ENCODE results near the gene HVCN1.
"Not testable (repeated sequence)": the region's sequence is repeated elsewhere in the genome, so short reads cannot be mapped to it uniquely, and the experiment has no call there.

Gene HVCN1, protein sequence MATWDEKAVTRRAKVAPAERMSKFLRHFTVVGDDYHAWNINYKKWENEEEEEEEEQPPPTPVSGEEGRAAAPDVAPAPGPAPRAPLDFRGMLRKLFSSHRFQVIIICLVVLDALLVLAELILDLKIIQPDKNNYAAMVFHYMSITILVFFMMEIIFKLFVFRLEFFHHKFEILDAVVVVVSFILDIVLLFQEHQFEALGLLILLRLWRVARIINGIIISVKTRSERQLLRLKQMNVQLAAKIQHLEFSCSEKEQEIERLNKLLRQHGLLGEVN

GRCh38 chr12:110688446-110689280, at the start of gene HVCN1:
Gene HVCN1 (minus strand): TSS chr12:110689115. CDS start chr12:110683245, 5,870 bp downstream.
- no peak for DNase-seq (ENCODE audit: low spot score)

DNA sequence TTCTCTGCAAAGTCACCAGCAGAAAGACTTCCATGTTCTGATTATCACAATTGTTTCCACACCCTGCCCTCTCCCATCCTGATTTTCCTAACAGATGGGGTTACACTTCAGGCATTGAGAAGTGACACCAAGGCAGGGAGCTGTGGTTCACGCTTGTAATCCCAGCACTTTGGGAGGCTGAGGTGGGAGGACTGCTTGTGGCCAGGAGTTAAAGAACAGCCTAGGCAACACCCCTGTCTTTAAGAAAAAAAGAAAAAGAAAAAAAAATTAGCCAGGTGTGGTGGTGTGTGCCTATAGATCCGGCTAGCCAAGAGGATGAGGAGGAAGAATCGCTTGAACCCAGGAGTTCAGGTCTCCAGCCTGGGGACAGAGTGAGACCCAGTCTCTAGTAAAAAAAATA, 48.6 kb upstream of the HVCN1 start:
- DNase-seq (ENCODE audit: low spot score) = no peak

DNA sequence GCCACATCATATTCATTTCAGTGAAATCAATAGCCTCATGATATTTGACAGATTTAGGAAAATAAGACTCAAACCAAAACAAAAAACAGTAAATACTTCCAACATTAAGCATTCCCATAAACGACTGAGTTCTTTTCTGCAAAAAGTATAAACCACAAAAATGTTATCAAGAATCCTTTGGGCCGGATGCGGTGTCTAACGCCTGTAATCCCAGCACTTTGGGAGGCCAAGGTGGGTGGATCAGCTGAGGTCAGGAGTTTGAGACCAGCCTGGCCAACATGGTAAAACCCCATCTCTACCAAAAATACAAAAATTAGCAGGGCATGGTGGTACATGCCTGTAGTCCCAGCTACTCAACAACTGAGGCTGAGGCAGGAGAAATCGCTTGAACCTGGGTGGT, 48.1 kb upstream of the HVCN1 start:
- not testable (repeated sequence) for DNase-seq (ENCODE audit: low spot score)

- DNase-seq (ENCODE audit: low spot score) = no peak
Measured at GRCh38 chr12:110733900-110734299, 45.0 kb upstream of the HVCN1 start.

- DNase-seq (ENCODE audit: low spot score) = no peak
Measured at GRCh38 chr12:110733089-110733715, 44.3 kb upstream of the HVCN1 start.

DNA sequence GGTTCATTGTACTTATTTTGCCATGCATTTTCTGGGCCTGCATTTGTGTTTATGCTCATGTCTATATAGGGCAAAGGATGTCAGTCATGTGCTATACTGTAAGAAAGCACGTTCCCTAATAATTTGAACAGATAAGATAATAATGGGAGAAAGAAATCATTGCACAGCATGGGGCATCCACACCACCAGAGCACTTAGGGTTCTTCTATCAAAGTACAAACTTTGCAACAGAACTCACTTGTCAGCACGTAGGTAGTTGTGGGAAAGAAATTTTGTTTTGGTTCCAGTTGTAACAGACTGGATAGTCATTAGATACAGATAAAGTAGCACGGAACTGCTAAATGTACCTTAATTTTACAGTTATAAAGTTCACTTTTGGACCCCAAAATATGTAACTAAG, 43.7 kb upstream of the HVCN1 start:
- DNase-seq (ENCODE audit: low spot score) = no peak

DNA sequence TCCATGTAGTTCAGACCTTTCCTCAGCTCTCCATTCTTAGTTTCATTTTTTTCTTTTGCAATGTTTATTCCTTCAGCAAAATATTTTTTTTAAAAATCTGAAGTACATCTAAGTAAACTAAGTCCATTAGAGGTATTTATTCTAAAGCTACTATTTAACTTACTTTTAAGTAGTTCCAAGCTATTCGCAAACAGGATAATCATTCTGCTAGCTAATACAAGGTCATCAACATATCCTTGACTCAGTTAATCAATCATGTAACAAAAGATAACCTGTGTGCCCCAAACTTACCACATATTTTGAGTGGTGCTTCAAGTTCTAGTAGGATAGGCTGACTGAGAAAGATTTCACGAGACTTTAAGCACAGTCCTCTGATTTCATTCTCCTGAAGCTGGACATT, 42.6 kb upstream of the HVCN1 start:
- DNase-seq (ENCODE audit: low spot score) = no peak

DNA sequence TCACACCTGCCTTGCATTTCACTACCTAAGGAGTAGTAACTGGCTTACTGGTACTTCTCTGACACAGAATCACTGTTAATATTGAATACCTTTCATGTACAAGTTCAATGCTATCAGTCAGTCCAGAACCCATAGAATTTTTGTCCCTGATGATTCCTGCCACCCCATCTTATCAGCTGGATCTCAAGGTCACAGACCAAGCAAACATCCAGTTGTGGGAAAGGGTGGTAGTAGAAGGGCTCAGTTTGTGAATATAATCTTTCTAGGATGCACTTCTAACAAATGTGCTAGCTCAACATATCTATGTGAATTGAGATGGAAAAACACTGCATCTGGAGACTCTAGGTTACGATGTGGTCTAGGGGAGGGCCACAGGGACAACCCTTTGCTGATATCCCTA, 39.7 kb upstream of the HVCN1 start:
- no peak for DNase-seq (ENCODE audit: low spot score)

GRCh38 chr12:110726708-110727369, 37.9 kb upstream of the HVCN1 start:
- DNase-seq (ENCODE audit: low spot score) = no peak

- no peak for DNase-seq (ENCODE audit: low spot score)
Measured at GRCh38 chr12:110726028-110726427, 37.1 kb upstream of the HVCN1 start.

DNA sequence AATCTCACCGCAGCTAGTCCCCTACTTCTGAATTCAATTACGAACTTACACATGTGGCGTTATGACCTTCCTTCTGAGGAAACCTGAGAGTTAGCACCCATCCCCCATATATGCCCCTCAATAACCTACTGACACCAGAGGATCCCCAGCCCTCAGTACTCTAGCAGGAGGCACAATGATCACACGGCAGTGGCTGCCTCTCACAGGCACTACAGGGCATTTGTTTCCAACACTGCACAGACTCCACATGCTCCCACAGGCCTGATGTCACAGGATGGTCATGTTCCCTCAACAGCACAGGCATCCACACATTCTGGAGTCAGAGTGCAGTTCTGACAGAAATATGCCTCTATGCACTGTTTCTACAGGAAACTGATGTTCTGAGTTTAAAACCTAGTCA, 36.4 kb upstream of the HVCN1 start:
- no peak for DNase-seq (ENCODE audit: low spot score)

DNA sequence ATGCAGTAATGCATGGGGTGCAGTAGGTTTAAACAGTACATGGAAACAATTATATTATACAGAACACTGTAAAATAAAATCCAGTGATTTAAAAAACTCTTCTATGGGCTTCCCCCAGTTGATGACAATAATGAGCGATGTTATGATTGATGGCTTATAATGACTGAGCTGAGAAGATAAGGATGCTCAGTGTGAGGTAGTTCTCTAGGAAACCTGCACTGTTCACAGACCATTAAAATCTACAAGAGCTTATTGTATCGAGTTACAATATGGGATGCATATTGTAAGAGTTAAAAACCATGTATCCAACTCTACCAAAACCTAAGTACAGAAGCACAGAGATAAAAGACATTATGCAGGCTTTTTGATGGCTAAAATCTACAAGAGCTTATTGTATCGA, 34.0 kb upstream of the HVCN1 start:
- not testable (repeated sequence) for DNase-seq (ENCODE audit: low spot score)

GRCh38 chr12:110721570-110721969, 32.7 kb upstream of the HVCN1 start:
- no peak for DNase-seq (ENCODE audit: low spot score)

- DNase-seq (ENCODE audit: low spot score) = no peak
Measured at GRCh38 chr12:110720516-110720915, 31.6 kb upstream of the HVCN1 start.

- no peak for DNase-seq (ENCODE audit: low spot score)
Measured at GRCh38 chr12:110718222-110718908, 29.4 kb upstream of the HVCN1 start.

GRCh38 chr12:110717037-110717436, 28.1 kb upstream of the HVCN1 start:
- DNase-seq (ENCODE audit: low spot score) = no peak

- no peak for DNase-seq (ENCODE audit: low spot score)
Measured at GRCh38 chr12:110708917-110709316, 20.0 kb upstream of the HVCN1 start.

GRCh38 chr12:110705309-110705708, 16.4 kb upstream of the HVCN1 start:
- no peak for DNase-seq (ENCODE audit: low spot score)

GRCh38 chr12:110704750-110705149, 15.8 kb upstream of the HVCN1 start:
- peak; percentile 72 for DNase-seq (ENCODE audit: low spot score)

DNA sequence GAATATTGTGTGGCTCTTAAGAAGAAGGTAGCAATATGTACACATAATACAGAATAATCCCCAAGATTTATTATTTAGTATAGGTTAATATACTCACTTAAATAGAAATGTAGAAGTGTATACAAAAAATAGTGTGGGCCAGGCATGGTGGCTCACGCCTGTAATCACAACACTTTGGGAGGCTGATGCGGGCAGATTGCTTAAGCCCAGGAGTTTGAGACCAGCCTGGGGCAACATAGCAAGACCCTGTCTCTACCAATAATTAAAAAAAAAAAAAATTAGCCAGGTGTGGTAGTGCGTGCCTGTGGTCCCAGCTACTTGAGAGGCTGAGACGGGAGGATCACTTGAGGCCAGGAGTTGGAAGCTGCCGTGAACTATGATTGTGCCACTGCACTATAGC, 15.3 kb upstream of the HVCN1 start:
- DNase-seq (ENCODE audit: low spot score) = no peak

- no peak for DNase-seq (ENCODE audit: low spot score)
Measured at GRCh38 chr12:110702081-110702480, 13.2 kb upstream of the HVCN1 start.

Measured in HuH-7 (cell line).